Panc1 (cell line): ENCODE results near the gene POFUT1. TPM values are rescaled to one million over a fixed set of nuclear protein-coding genes. Genes with fewer than 3 reads are reported as not detected.
"Not testable (repeated sequence)": the region's sequence is repeated elsewhere in the genome, so short reads cannot be mapped to it uniquely, and the experiment has no call there.

Source experiments
- ATAC-seq: fragments of 200-7000 bp; cut with Tn5 transposase; 2 replicates; pipeline ENCODE4 v1.9.1; 2020; ENCODE audit warnings: mild to moderate bottlenecking, moderate library complexity
- BruUV-seq: library from RNA; stranded (reverse); fragments of 400-500 nt; replicated peaks from 2 replicates; lab custom pipeline; 2021; lab: Mats Ljungman, UMichigan
- CTCF ChIA-PET: fragments of 300-600 bp; sonication (Branson Sonifier 250); formaldehyde crosslinking; loops from one replicate; lab custom pipeline; 2022; ENCODE audit warnings: antibody characterized with exemption; lab: Charles Lee
- POLR2A ChIA-PET: fragments of 300-600 bp; sonication (Branson Sonifier 250); formaldehyde crosslinking; loops from one replicate; lab custom pipeline; 2022; ENCODE audit warnings: antibody characterized with exemption; lab: Charles Lee
- DNase-seq: peaks from one replicate; pipeline ENCODE4 v3.0.0-alpha.2; 2010; ENCODE audit warnings: low read depth, low spot score
- H3K27ac ChIP-seq: 2 replicates; pipeline ENCODE4 v1.5.1; 2011; ENCODE audit warnings: mild to moderate bottlenecking, low read length, inconsistent platforms
- H3K27me3 ChIP-seq: fragments of 200-500 bp; sonication (Bioruptor generic); 2 replicates; pipeline ENCODE4 v1.6.0; 2014; ENCODE audit warnings: low read length, inconsistent platforms; ENCODE audit not compliant: control insufficient read depth, insufficient read depth
- H3K36me3 ChIP-seq: fragments of 200-500 bp; sonication (Bioruptor generic); 2 replicates; pipeline ENCODE4 v1.5.1; 2014; ENCODE audit warnings: inconsistent platforms, mild to moderate bottlenecking, low read length, moderate library complexity; ENCODE audit not compliant: control insufficient read depth, insufficient read depth
- H3K4me1 ChIP-seq: 2 replicates; pipeline ENCODE4 v1.5.1; 2011; ENCODE audit warnings: inconsistent platforms, mild to moderate bottlenecking, low read length, moderate library complexity; ENCODE audit not compliant: control insufficient read depth, insufficient read depth
- H3K4me3 ChIP-seq, 2 experiments: 2 replicates each; pipeline ENCODE4 v1.5.1; 2011 to 2012; ENCODE audit warnings: low read depth in 2 of 2, low read length in 2 of 2, mild to moderate bottlenecking in 2 of 2, inconsistent platforms in 1 of 2, moderate library complexity in 1 of 2
- H3K9me3 ChIP-seq: fragments of 200-500 bp; sonication (Bioruptor generic); 2 replicates; pipeline ENCODE4 v1.5.1; 2014; ENCODE audit warnings: low read depth, mild to moderate bottlenecking, inconsistent platforms, low read length, moderate library complexity; ENCODE audit not compliant: control insufficient read depth, insufficient read depth
- CTCF ChIP-seq: fragments of 450-650 bp; IDR thresholded peaks from 2 replicates; pipeline ENCODE4 v1.5.1; 2017; ENCODE audit warnings: mild to moderate bottlenecking
- POLR2AphosphoS5 ChIP-seq: IDR thresholded peaks from 2 replicates; pipeline ENCODE4 v1.6.1; 2012; ENCODE audit warnings: mild to moderate bottlenecking, low read depth, low read length, moderate library complexity
- REST ChIP-seq, 2 experiments: IDR thresholded peaks; 2 replicates each; pipeline ENCODE4 v1.6.1; 2011 to 2012; ENCODE audit warnings: low read depth in 2 of 2, control low read depth in 1 of 2, low read length in 1 of 2, mild to moderate bottlenecking in 1 of 2, moderate library complexity in 1 of 2; ENCODE audit not compliant: insufficient read depth in 1 of 2
- SIN3A ChIP-seq: IDR thresholded peaks from 2 replicates; pipeline ENCODE4 v1.6.1; 2012; ENCODE audit warnings: low read depth, mild to moderate bottlenecking, low read length, moderate library complexity, borderline replicate concordance; ENCODE audit not compliant: insufficient read depth
- TCF7L2 ChIP-seq: IDR thresholded peaks from 2 replicates; pipeline ENCODE4 v1.6.1; 2011; ENCODE audit warnings: mild to moderate bottlenecking, low read depth, low read length, inconsistent platforms
- in situ Hi-C: cut with HindIII; loops from 2 replicates; pipeline ENCODE4 v1.10.0; 2016; ENCODE audit warnings: low sequenced_read_pairs, low pct_unique_long_range_greater_than_20kb
- intact Hi-C: fragments of 100-400 bp; cut with micrococcal nuclease; formaldehyde crosslinking; loops from one replicate; pipeline ENCODE4 v1.10.0; 2022; ENCODE audit not compliant: unreplicated experiment
- total RNA-seq: library from RNA; stranded (reverse); gene quantifications from one replicate; pipeline ENCODE4 v1.2.1, GENCODE V29; 2021; ENCODE audit not compliant: unreplicated experiment

The POFUT1 gene
- total RNA-seq, 1 experiment from 2014 or later, result 138 TPM

GRCh38 chr20:32271620-32272019, 63.9 kb downstream of the POFUT1 start:
- 0 out of 2 replicates have a peak, but pooled peaks cover 2% of the 10 kb centered on the region for H3K4me1 ChIP-seq
- H3K27me3 ChIP-seq, result no peaks in the 10 kb centered on the region
- CTCF ChIA-PET, result no interaction called here
- H3K9me3 ChIP-seq, result no peaks in the 10 kb centered on the region
- H3K4me3 ChIP-seq, result no peak overlapping the region
- ATAC-seq (no peak), DNase-seq (no peak)
- in situ Hi-C loops, result no loop called here
- intact Hi-C loops, result no loop called here
- BruUV-seq, result no TSS peak
- POLR2A ChIA-PET, result no interaction called here
- TF ChIP-seq CTCF (no peak), SIN3A (no peak), REST (IDR thresholded peaks at IDR 0.05; ENCODE audit: insufficient read depth in 1 of 2, low read depth in 2 of 2, low read length in 1 of 2) (no peak), POLR2AphosphoS5 (no peak), TCF7L2 (no peak)
- no peaks in the 10 kb centered on the region for H3K36me3 ChIP-seq
- no peak overlapping the region for H3K27ac ChIP-seq

GRCh38 chr20:32274359-32274758, 66.7 kb downstream of the POFUT1 start:
- Histone ChIP-seq H3K27me3 (no peaks in the 10 kb centered on the region), H3K36me3 (no peaks in the 10 kb centered on the region), H3K9me3 (no peaks in the 10 kb centered on the region), H3K27ac (no peak overlapping the region), H3K4me1 (peaks cover 14% of the 10 kb centered on the region), H3K4me3 (no peak overlapping the region)
- CTCF ChIA-PET, result no interaction called here
- in situ Hi-C loops (no loop called here), intact Hi-C loops (no loop called here)
- BruUV-seq, result no TSS peak
- POLR2A ChIA-PET, result interaction anchor here (0.7 kb wide), 2 partner anchors 9 to 118 kb away, joined by 3 read pairs; no protein-coding TSS in a partner anchor
- ATAC-seq, result no peak
- no peak for DNase-seq
- TF ChIP-seq CTCF (no peak), REST (IDR thresholded peaks at IDR 0.05; ENCODE audit: insufficient read depth in 1 of 2, low read depth in 2 of 2, low read length in 1 of 2) (no peak), SIN3A (no peak), TCF7L2 (no peak), POLR2AphosphoS5 (no peak)

GRCh38 chr20:32275163-32275562, 67.5 kb downstream of the POFUT1 start:
- H3K27me3 ChIP-seq, ATAC-seq, H3K4me3 ChIP-seq, BruUV-seq, H3K9me3 ChIP-seq, intact Hi-C loops, H3K36me3 ChIP-seq, H3K27ac ChIP-seq, DNase-seq: not testable (repeated sequence)
- in situ Hi-C loops, result loop anchor here (5.0 kb wide), 1 partner anchor 42 kb away; no protein-coding TSS in a partner anchor
- ChIA-PET POLR2A (interaction anchor here (0.7 kb wide), 1 partner anchor 10 kb away, joined by 3 read pairs; no protein-coding TSS in a partner anchor), CTCF (interaction anchor here (0.7 kb wide), 1 partner anchor 345 kb away, joined by 8 read pairs; no protein-coding TSS in a partner anchor)
- peaks cover 14% of the 10 kb centered on the region for H3K4me1 ChIP-seq
